ENCODE measurements around the gene CDC42SE1. TPM values are rescaled to one million over a fixed set of nuclear protein-coding genes. Genes with fewer than 3 reads are reported as not detected.

Gene CDC42SE1
- polyA plus RNA-seq, 3 donors = 62.1 to 302 (median 75.7) TPM

- Histone ChIP-seq H3K27me3 (ENCODE audit: control insufficient read depth in 2 of 2, insufficient read depth in 2 of 2, low read length in 2 of 2) (no peaks in the 10 kb centered on the region), H3K9me3 (replicated peaks in 1 of 2; ENCODE audit: control insufficient read depth in 1 of 2, insufficient read depth in 1 of 2, low read length in 2 of 2) (no peaks in the 10 kb centered on the region), H3K4me1 (ENCODE audit: control insufficient read depth in 1 of 2, insufficient read depth in 2 of 2, low read length in 2 of 2) (peaks cover 14 to 17% of the 10 kb centered on the region in 2 donors), H2AFZ (ENCODE audit: insufficient read depth, low read depth, low read length, poor library complexity, severe bottlenecking) (no peak overlapping the region), H4K20me1 (ENCODE audit: insufficient read depth, low read length) (peaks cover 14% of the 10 kb centered on the region), H3K27ac (ENCODE audit: low read depth in 1 of 2, low read length in 2 of 2) (no peak overlapping the region), H3K36me3 (replicated peaks in 1 of 2; ENCODE audit: control insufficient read depth in 1 of 2, insufficient read depth in 2 of 2, low read length in 2 of 2) (no peaks in the 10 kb centered on the region), H3K4me2 (replicated peaks; ENCODE audit: extremely low read depth, low read length, poor library complexity, severe bottlenecking) (no peak overlapping the region), H3K79me2 (ENCODE audit: insufficient read depth, low read length) (peaks cover 22% of the 10 kb centered on the region), H3K9ac (ENCODE audit: insufficient read depth, low read length, poor library complexity, severe bottlenecking) (no peak overlapping the region), H3K4me3 (replicated peaks in 1 of 3; ENCODE audit: low read depth in 2 of 3, low read length in 3 of 3) (no peak overlapping the region)
- Mint-ChIP-seq H3K36me3 (peaks cover 6% of the 10 kb centered on the region in 2 donors), H3K27ac (no peak overlapping the region), H3K4me3 (no peak overlapping the region), H3K27me3 (ENCODE audit: low read depth in 3 of 3) (peaks cover 2 to 5% (median 2%) of the 10 kb centered on the region in 3 donors), H3K9me3 (no peaks in the 10 kb centered on the region), H3K4me1 (peaks cover 19% of the 10 kb centered on the region)
- TF ChIP-seq CTCF (IDR thresholded peaks at IDR 0.05) = no peak
- intact Hi-C loops (cut with micrococcal nuclease) = no loop called here
- WGBS (ENCODE audit: insufficient coverage) = 100% methylated on average over 1 of the region's 3 CpGs
- no peak for DNase-seq
These were observed 3.4 kb upstream of the CDC42SE1 start for GRCh38 chr1:151062741-151063371.

- no peak overlapping the region for H3K4me2 ChIP-seq (replicated peaks; ENCODE audit: extremely low read depth, low read length, poor library complexity, severe bottlenecking)
- WGBS (ENCODE audit: insufficient coverage) = no CpG with 5 or more reads among the region's 2 CpGs
These were observed 2.3 kb upstream of the CDC42SE1 start for GRCh38 chr1:151061704-151062103.

More at GRCh38 chr1:151061704-151062103, 2.3 kb upstream of the CDC42SE1 start:
- intact Hi-C loops (cut with micrococcal nuclease) = no loop called here
- peaks cover 11 to 16% of the 10 kb centered on the region in 2 donors for H3K36me3 Mint-ChIP-seq
- H3K4me3 Mint-ChIP-seq = no peak overlapping the region
- peaks cover 25 to 29% of the 10 kb centered on the region in 2 donors for H3K4me1 ChIP-seq (ENCODE audit: control insufficient read depth in 1 of 2, insufficient read depth in 2 of 2, low read length in 2 of 2)
- H2AFZ ChIP-seq (ENCODE audit: insufficient read depth, low read depth, low read length, poor library complexity, severe bottlenecking) = no peak overlapping the region
- no peak for TF ChIP-seq CTCF (IDR thresholded peaks at IDR 0.05)
- no peak for DNase-seq
- H3K27ac Mint-ChIP-seq = no peak overlapping the region
- H4K20me1 ChIP-seq (ENCODE audit: insufficient read depth, low read length) = peaks cover 25% of the 10 kb centered on the region
- peaks cover 34% of the 10 kb centered on the region for H3K79me2 ChIP-seq (ENCODE audit: insufficient read depth, low read length)
- peaks cover 2 to 5% (median 2%) of the 10 kb centered on the region in 3 donors for H3K27me3 Mint-ChIP-seq (ENCODE audit: low read depth in 3 of 3)
- peaks cover 0 to 3% of the 10 kb centered on the region in 2 donors for H3K36me3 ChIP-seq (replicated peaks in 1 of 2; ENCODE audit: control insufficient read depth in 1 of 2, insufficient read depth in 2 of 2, low read length in 2 of 2)
- no peak overlapping the region for H3K4me3 ChIP-seq (replicated peaks in 1 of 3; ENCODE audit: low read depth in 2 of 3, low read length in 3 of 3)
- no peaks in the 10 kb centered on the region for H3K27me3 ChIP-seq (ENCODE audit: control insufficient read depth in 2 of 2, insufficient read depth in 2 of 2, low read length in 2 of 2)
- H3K9ac ChIP-seq (ENCODE audit: insufficient read depth, low read length, poor library complexity, severe bottlenecking) = no peak overlapping the region
- H3K27ac ChIP-seq (ENCODE audit: low read depth in 1 of 2, low read length in 2 of 2) = no peak overlapping the region
- H3K9me3 Mint-ChIP-seq = no peaks in the 10 kb centered on the region
- no peaks in the 10 kb centered on the region for H3K9me3 ChIP-seq (replicated peaks in 1 of 2; ENCODE audit: control insufficient read depth in 1 of 2, insufficient read depth in 1 of 2, low read length in 2 of 2)
- H3K4me1 Mint-ChIP-seq = peaks cover 30% of the 10 kb centered on the region
